ENCODE measurements around the gene ARHGAP9.
A peak's percentile ranks its signal among the peaks of the same experiment; 100 is the strongest.

Gene ARHGAP9

GRCh38 chr12:57459055-57459749, 20.5 kb downstream of the ARHGAP9 start:
- POLR2A ChIA-PET = interaction anchor here (0.5 to 4.0 kb wide), 7 partner anchors 27 to 784 kb away, joined by 3 to 13 read pairs (median 4); partner anchors contain the start of genes CDK4, DDIT3 and SHMT2
- no peaks in the 10 kb centered on the region for H3K9me3 ChIP-seq (ENCODE audit: control insufficient read depth, insufficient read depth, low read depth, low read length)
- H3K27ac ChIP-seq (ENCODE audit: extremely low read depth, low read depth, low read length) = peak overlapping the region; percentile 47; the same call in 1 of the 2 replicates
- H3K4me3 ChIP-seq (ENCODE audit: low read depth, low read length) = peak overlapping the region; percentile 57
- CTCF ChIA-PET = interaction anchor here (0.6 to 3.9 kb wide), 53 partner anchors 9 to 712 kb away, joined by 3 to 25 read pairs (median 4); partner anchors contain the start of genes DDIT3, INHBC, MARS1 and TSPAN31
- H3K36me3 ChIP-seq (ENCODE audit: control insufficient read depth in 2 of 2, insufficient read depth in 1 of 2, low read length in 2 of 2) = no peaks in the 10 kb centered on the region
- peaks cover 12% of the 10 kb centered on the region for H3K4me1 ChIP-seq (ENCODE audit: control insufficient read depth, insufficient read depth, low read length)
- TF ChIP-seq ZNF629 (tag by site-specific recombination; IDR thresholded peaks at IDR 0.05) = peak; percentile 89
- no peak for TF ChIP-seq ZNF155 (tag by site-specific recombination; IDR thresholded peaks at IDR 0.05)
- TF ChIP-seq ZNF404 (tag by site-specific recombination; IDR thresholded peaks at IDR 0.05) = 0 out of 2 replicates have a peak, but pooled peaks have one; percentile 16
- no peak for TF ChIP-seq ZNF610 (tag by site-specific recombination; IDR thresholded peaks at IDR 0.05; ENCODE audit: borderline replicate concordance)
- no peak; the same call in 1 of the 2 replicates for TF ChIP-seq ZNF394 (tag by site-specific recombination; IDR thresholded peaks at IDR 0.05; ENCODE audit: borderline replicate concordance)
- 0 out of 2 replicates have a peak, but pooled peaks have one; percentile 36 for TF ChIP-seq REST (tag by site-specific recombination; IDR thresholded peaks at IDR 0.05)
- peak; percentile 4 for TF ChIP-seq ZNF398 (tag by site-specific recombination; IDR thresholded peaks at IDR 0.05)
- TF ChIP-seq ZEB2 (tag by site-specific recombination; IDR thresholded peaks at IDR 0.05) = peak; percentile 82
- TF ChIP-seq ZNF174 (tag by site-specific recombination; IDR thresholded peaks at IDR 0.05) = no peak
- TF ChIP-seq ZNF449 (tag by site-specific recombination; IDR thresholded peaks at IDR 0.05) = no peak; the same call in 1 of the 2 replicates
- TF ChIP-seq, protein P1, sequence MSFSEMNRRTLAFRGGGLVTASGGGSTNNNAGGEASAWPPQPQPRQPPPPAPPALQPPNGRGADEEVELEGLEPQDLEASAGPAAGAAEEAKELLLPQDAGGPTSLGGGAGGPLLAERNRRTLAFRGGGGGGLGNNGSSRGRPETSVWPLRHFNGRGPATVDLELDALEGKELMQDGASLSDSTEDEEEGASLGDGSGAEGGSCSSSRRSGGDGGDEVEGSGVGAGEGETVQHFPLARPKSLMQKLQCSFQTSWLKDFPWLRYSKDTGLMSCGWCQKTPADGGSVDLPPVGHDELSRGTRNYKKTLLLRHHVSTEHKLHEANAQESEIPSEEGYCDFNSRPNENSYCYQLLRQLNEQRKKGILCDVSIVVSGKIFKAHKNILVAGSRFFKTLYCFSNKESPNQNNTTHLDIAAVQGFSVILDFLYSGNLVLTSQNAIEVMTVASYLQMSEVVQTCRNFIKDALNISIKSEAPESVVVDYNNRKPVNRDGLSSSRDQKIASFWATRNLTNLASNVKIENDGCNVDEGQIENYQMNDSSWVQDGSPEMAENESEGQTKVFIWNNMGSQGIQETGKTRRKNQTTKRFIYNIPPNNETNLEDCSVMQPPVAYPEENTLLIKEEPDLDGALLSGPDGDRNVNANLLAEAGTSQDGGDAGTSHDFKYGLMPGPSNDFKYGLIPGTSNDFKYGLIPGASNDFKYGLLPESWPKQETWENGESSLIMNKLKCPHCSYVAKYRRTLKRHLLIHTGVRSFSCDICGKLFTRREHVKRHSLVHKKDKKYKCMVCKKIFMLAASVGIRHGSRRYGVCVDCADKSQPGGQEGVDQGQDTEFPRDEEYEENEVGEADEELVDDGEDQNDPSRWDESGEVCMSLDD (tag by site-specific recombination; IDR thresholded peaks at IDR 0.05) = peak; percentile 93
- TF ChIP-seq, protein P2, sequence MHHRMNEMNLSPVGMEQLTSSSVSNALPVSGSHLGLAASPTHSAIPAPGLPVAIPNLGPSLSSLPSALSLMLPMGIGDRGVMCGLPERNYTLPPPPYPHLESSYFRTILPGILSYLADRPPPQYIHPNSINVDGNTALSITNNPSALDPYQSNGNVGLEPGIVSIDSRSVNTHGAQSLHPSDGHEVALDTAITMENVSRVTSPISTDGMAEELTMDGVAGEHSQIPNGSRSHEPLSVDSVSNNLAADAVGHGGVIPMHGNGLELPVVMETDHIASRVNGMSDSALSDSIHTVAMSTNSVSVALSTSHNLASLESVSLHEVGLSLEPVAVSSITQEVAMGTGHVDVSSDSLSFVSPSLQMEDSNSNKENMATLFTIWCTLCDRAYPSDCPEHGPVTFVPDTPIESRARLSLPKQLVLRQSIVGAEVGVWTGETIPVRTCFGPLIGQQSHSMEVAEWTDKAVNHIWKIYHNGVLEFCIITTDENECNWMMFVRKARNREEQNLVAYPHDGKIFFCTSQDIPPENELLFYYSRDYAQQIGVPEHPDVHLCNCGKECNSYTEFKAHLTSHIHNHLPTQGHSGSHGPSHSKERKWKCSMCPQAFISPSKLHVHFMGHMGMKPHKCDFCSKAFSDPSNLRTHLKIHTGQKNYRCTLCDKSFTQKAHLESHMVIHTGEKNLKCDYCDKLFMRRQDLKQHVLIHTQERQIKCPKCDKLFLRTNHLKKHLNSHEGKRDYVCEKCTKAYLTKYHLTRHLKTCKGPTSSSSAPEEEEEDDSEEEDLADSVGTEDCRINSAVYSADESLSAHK (tag by site-specific recombination; IDR thresholded peaks at IDR 0.05) = 0 out of 2 replicates have a peak, but pooled peaks have one; percentile 6
- 0 out of 2 replicates have a peak, but pooled peaks have one; percentile 15 for TF ChIP-seq ZNF660 (tag by site-specific recombination; IDR thresholded peaks at IDR 0.05)
- no peak for TF ChIP-seq HOXA7 (CRISPR knock-in tag; IDR thresholded peaks at IDR 0.05; ENCODE audit: borderline replicate concordance)
- no peak for TF ChIP-seq ZNF202 (tag by site-specific recombination; IDR thresholded peaks at IDR 0.05; ENCODE audit: borderline replicate concordance)
- TF ChIP-seq, protein P3, sequence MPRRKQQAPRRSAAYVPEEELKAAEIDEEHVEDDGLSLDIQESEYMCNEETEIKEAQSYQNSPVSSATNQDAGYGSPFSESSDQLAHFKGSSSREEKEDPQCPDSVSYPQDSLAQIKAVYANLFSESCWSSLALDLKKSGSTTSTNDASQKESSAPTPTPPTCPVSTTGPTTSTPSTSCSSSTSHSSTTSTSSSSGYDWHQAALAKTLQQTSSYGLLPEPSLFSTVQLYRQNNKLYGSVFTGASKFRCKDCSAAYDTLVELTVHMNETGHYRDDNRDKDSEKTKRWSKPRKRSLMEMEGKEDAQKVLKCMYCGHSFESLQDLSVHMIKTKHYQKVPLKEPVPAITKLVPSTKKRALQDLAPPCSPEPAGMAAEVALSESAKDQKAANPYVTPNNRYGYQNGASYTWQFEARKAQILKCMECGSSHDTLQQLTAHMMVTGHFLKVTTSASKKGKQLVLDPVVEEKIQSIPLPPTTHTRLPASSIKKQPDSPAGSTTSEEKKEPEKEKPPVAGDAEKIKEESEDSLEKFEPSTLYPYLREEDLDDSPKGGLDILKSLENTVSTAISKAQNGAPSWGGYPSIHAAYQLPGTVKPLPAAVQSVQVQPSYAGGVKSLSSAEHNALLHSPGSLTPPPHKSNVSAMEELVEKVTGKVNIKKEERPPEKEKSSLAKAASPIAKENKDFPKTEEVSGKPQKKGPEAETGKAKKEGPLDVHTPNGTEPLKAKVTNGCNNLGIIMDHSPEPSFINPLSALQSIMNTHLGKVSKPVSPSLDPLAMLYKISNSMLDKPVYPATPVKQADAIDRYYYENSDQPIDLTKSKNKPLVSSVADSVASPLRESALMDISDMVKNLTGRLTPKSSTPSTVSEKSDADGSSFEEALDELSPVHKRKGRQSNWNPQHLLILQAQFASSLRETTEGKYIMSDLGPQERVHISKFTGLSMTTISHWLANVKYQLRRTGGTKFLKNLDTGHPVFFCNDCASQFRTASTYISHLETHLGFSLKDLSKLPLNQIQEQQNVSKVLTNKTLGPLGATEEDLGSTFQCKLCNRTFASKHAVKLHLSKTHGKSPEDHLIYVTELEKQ (tag by site-specific recombination; IDR thresholded peaks at IDR 0.05; ENCODE audit: borderline replicate concordance) = no peak
- TF ChIP-seq ZNF121 (tag by site-specific recombination; IDR thresholded peaks at IDR 0.05) = peak; percentile 87; the same call in 1 of the 2 replicates
- no peak for TF ChIP-seq ZNF16 (tag by site-specific recombination; IDR thresholded peaks at IDR 0.05; ENCODE audit: low read depth)
- peak; percentile 65 for TF ChIP-seq SP3 (tag by site-specific recombination; IDR thresholded peaks at IDR 0.05)

Data from HEK293 (cell line).